Renal cortical epithelial cell (primary cell): ENCODE data around the gene ABRACL. TPM values are rescaled to one million over a fixed set of nuclear protein-coding genes. Genes with fewer than 3 reads are reported as not detected.
"Not testable (repeated sequence)": the region's sequence is repeated elsewhere in the genome, so short reads cannot be mapped to it uniquely, and the experiment has no call there.

Experiments
- DNase-seq: peaks from one replicate; pipeline ENCODE4 v3.0.0-alpha.2; 2011; ENCODE audit warnings: low read depth
- total RNA-seq: library from RNA; depleted of rRNA; stranded (reverse); fragments of >200 nt; gene quantifications from 2 replicates; pipeline ENCODE4 v1.2.3, GENCODE V29; 2014

The ABRACL gene, protein sequence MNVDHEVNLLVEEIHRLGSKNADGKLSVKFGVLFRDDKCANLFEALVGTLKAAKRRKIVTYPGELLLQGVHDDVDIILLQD
- 44.7 and 148 TPM in 2 replicates for total RNA-seq

DNA sequence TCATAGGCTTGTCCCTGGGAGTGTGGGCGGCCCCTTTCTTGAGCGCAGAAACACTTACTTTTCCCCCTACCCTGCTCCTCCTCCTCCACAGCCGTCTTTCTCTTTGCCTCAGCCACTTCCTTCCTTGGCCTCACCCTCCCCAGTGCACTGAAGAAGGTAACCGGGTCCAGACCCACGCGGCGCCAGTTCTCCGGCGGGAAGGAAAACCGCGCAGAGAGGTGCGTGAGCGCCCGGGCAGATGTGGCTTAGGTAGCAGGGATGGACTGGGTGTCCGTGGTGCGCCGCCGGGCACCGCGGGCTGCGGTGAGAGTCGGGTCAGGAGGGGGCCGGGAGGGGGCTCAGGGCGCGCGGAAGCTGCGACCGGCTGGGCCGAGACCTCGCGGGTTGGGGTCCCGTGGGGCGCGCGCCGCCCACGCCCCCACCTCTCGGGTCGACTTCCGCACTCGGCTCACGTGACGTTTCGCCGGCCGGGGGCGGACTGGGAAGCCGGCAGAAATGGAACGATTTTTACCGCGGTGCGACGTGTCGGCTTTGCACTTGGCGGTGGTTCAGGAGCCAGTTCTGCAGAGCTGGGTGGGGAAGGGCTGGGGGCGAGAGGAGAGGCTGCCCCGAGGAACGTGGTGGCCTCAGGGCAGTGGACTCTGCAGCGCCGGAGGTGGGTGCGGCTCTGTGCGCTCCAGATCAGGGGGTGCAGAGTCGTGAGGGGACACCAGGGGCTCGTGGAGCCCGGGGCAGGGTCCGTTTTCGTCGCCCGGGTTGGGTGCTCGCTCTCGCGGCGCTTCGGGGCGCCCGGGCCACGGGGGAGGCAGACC lies at the start of gene ABRACL:
Gene ABRACL (plus strand): TSS at position 88 of the 812 bp plus-strand sequence. CDS start 5,416 bp downstream, outside the sequence.
- peak; percentile 65 for DNase-seq

DNA sequence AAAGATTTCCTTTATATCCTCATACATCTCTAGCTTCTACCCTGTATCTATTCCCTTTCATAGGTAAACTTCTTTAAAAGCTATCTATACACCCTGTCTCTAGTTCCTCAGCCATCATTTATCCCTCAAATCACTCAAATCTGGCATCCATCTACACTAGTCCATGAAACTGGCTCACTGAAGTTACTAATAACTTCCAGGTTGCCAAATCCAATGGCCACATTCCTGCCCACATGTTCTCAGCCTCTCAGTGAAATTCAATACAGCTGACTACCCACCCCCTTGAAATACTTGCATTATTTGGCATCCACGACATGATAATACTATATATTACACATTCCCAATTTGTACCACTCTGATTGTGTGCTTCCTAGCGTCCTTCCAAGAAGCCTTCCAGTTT lies 49.2 kb upstream of the ABRACL start:
- DNase-seq = no peak

DNA sequence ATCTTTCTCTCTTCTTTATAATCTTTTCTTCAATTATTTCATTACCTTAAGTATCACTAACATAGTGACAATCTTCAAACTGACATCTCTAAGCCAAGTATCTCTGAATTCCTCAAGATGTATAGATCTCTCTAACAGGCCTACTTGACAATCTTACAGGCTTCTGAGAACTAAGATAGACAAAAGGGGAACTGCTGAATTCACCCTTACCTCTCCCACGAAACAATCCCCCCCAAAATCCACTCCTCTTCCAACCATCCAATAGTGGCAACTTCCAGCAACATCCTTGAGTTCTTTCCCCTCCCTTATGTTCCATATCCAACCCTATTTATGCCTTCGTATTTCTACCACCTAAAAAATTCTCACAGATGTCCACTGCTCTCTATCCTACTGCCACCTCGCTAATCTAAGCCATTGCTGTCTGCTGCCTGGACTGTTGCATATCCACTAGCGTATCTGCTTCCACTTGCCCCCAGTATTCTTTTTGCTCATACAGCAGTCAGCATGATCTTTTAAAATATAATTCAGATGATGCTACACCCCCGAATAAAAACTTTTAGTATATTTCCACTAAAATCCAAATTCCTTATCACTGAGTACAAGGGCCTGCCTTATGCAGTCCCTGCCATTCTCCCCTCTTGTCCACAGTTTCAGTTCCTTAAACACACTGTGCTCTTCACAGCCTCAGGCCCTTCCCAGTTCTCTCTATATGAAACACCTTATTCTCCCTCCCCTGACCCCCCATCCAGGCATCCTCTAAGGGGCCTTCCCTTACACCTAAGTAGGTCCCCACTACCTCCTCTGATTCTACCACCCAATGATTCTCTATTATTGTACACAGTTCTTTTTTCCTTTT lies 48.5 kb upstream of the ABRACL start:
- DNase-seq = no peak

DNA sequence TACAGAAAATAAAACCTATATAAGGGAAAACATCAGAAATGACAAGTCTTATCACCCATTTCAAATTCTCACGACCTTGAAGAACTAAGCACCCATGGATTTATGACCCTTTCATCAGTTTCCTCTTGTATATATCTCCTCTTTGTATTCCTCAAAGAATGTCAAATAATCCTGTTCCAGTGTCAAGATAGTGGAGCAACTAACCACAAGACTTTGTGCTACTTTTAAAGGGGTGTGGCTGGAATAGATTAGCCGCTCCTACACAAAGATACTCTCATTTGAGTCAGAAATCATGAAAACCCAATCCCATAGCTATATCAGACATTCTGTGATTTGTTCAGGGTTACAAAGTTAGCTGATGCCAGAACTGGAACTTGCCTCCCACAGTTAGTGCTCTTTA lies 47.1 kb upstream of the ABRACL start:
- DNase-seq = no peak

DNA sequence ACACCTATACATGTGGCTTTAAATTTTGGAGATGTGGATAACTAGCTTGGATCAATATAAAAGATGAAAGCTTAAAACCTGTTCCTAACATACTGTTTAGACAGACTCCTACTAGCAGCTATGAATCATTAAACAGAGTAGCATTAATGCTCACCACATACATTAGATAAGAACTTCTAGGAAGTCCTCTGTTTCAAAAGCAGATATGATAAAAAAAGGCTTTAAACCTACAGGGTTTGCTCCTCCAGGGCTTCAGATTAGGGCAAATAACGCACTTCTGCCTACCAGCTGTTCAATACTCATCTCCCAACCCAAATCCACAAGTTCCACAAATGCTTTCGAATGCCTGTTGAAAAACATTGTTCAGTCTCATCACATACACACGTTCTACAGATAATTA lies 42.0 kb upstream of the ABRACL start:
- DNase-seq = no peak

DNA sequence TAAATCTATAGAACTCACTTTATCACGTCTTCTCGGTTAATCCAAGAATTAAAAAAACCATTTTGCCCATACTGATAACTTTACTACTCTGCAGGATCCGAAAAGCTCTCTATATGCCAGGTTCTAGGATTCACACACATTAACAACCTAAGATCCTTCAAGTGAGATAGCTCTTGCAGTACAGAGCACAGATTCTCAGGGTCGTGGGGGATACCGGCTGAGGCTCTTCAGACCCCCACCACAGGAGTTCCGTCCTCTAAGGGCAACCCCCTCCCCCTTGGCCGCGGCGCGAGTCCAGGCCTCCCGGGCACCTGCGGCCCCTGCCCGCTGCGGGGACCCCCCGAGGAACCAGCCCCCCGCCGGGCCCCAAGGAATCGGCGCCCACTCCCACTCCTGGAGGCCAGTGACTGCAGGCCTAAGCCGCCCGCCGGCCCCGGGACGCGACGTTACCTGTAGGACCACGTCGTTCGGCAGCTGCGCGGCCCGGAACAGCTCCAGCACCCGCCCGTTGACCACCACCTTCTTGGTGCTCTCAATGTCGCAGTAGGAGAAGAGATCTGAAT lies 41.4 kb upstream of the ABRACL start:
- no peak for DNase-seq

DNA sequence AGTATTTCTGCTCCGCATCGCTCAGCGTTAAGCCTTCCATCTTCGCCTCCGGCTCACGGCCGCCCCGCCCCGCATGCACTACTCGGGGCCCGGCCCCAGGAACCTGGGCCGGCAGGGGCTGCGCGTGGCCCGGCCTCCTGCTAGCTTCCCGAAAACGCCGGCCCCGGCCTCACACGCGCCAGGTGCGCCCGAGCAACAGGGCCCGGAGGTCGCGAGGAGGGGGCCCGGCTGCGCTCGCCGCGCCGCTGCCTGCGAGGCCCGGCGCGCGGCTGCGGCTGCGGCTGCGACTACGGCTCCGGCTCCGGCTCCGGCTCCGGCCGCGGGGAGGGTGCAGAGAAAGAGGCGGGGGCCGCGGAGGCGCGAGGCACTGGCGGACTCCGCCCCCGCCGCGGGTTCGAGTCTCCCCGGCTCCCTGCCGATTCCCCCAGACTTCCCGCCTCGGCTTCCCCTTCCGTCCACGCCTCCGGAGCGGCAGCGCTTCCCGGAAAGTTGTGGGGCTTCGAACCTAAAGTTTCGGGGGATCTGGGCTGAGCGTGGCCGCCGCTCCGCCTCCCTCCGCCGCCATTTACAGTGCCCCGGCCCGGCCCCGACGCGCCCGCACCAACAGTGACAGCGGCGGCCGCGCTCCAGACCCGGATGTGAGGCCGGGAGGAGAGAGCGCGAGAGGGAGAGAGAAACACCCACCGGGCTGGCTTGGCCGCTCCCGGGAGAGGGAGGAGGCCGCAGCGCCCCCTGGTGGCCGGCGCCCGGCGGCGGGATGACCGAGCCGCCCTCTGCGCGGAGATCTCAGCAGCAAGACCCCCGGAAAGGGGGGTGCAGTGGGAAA lies 40.7 kb upstream of the ABRACL start, which contains the start of gene REPS1:
Gene REPS1 (minus strand): TSS at position 611 of the 826 bp plus-strand sequence. CDS start 571 bp downstream, at position 40.
- peak; percentile 60 for DNase-seq

DNA sequence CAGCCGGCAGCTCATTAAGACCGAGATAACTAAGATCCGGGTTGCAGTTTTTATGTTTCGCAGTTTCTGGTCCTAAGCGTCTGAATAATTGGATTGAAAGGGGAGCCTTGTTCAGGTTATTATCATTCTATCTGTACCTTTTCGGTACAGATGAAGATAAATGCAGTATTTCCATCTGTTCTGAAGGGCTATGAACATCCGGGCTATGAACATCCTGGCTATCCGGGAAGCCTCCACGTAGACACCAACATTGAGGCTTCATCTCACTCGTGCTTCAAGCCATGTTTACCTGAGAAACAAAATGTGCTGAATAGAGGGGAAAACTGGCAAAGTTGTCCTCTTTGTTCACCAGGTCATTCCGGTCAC lies 40.1 kb upstream of the ABRACL start:
- DNase-seq = no peak

DNA sequence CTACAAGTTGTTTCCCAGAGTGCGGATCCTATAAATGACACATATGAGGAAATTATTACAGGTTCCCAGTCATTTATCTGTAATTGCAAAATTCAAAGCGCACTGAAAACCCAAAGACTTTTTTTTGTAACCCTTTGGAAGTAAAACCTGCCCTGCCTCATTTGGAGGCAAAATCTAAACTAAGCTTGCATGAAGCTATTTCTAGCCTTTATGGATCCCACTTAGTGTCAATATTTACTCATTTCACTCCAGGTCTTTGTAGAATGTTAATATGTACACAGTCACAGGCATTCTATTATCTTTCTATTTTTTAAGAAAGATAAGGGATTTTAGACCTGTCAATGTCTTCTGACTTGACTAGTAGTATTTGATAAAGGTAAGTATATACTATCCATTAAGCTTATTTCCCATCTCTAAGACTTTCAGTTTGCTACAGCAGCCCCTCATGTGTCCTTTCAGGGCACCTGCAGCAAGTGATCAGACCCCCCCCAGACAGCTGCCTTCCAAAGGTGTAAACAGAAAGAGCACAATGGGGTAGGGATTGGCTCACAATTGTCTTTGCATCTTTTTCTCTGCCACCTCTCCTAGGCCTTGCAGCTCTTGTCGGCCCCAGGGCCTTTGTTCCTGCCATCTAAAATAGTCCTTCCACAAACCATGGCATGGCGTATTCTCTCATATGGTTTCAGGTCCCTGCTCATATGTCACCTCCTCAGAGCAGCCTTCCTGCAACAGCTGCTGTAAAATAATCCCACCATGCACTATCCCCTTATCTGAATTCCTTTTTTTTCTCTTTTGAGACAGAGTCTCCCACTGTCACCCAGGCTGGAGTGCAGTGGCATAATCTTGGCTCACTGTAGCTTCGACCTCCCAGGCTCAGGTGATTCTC lies 39.2 kb upstream of the ABRACL start:
- no peak for DNase-seq

DNA sequence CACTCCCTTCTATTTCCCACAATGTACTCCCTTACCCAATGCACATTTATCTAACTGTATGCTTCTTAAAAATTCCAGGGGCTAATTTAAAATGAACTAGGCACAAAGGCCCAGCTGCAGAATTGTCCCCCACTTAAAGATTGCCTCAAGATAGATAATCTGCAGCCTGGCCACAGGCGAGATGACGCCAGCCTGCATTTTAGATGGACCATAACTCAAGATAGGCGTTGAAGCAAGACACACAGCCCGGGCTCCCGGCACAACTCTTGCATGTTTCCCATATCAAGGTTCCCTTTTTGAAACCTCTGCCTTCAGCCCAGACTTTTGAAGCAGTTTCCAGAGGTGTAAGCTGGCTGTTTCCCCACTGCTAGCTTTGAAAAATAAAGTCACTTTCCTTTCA lies 37.3 kb upstream of the ABRACL start:
- DNase-seq = no peak

DNA sequence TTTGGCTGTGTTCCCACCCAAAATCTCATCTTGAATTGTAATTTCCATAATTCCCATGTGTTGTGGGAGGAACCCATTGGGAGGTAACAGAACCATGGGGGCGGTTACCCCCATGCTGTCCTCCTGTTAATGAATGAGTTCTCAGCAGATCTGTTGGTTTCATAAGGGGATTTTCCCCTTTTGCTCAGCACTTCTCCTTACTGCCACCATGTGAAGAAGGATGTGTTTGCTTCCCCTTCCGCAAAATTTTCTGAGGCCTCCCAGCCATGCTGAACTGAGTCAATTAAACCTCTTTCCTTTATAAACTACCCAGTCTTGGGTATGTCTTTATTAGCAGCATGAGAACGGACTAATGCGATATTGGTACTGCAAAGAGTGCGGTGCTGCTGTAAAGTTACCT lies 35.6 kb upstream of the ABRACL start:
- not testable (repeated sequence) for DNase-seq

DNA sequence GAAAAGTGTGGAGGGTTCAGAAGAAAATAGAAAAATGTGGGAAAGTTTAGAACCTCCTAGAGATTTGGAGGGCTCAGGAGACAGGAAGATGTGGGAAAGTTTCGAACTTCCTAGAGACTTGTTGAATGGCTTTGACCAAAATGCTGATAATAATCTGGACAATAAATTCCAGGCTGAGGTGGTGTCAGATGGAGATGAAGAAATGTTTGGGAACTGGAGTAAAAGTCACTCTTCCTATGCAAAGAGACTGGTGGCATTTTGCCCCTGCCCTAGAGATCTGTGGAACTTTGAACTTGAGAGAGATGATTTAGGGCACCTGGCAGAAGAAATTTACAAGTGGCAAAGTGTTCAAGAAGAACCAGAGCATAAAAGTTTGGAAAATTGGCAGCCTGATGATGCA lies 35.1 kb upstream of the ABRACL start:
- not testable (repeated sequence) for DNase-seq

DNA sequence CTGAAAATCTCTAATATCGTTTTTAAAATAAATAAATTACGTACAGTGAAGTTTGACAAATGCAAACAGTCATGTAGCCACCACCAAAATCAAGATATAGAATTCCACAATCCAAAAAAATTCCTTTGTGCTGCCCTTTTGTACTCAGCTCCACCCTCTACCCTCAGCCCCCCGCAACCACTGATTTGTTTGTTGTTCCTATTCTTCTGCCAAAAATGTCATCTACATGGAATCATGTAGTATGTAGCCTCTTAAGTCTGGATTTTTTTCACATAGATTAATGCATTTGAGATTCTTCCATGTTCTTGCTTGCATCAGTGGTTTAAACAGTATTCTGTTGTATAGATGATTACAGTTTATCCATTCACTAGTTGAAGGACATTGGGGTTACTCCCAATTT lies 32.0 kb upstream of the ABRACL start:
- DNase-seq = no peak

DNA sequence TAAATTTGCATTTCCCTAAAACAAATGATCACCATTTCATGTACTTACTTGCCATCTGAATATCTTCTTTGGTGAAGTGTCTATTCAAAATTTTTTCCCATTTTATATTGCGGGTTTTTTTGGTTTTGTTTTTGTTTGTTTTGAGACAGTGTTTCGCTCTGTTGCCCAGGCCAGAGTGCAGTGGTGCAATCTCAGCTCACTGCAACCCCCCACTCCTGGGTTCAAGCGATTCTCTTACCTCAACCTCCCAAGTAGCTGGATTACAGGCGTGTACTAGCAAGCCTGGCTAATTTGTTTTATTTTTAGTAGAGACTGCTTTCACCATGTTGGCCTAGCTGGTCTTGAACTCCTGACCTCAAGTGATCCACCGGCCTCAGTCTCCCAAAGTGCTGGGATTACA lies 31.4 kb upstream of the ABRACL start:
- no peak for DNase-seq

DNA sequence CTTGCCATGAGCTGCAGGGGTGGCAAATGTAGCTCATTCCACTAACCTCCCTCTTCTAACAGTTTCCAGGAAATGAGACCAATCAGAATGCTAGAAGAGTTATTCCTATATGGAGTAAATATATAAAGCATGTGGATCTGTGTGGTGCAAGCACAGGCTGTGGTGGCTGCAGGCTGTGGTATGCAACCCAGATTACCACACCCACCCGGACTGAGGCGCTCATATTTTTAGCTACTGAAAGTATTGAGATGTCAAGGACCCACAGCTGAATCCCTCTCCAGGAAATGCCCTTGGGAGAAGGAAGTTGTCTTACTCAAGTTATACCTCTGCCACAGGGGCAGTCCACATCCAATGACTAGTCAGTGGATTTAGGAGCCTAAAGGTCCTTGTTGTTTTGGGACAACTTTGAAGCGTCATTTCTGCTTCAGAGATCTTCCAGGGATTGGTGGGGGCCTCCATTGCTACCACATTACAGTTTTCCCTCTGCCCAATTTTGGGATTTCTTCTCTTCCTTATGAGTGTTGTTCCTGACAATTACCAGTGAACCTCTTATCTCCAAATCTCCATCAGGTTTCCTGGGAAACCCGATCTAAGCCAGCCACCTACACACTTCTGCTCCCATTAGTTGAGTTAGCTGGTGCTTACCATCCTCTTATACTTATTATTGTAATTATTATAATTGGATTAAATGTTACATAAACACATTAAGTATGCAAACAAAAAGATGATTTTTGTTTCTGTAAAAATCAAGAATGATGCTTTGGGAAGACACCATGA lies 28.4 kb upstream of the ABRACL start:
- no peak for DNase-seq

DNA sequence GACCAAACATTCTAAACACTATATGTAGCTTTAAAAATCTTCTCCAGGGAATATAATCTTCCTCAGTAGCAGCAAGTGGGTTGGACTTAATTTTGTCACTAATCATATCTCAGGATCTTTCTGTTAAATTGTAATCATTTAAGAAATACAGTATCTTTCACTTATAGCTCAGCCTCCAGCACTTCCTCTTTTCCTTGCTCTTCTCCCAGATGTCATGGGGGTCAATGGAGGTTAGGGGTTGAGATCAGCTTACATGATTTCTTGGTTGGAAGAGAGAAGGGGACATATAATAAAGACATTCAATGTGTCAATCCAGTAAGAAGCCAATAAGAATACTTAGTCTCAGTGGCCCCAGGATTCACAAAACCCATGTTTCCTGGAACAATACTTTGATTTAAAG lies 24.8 kb upstream of the ABRACL start:
- no peak for DNase-seq

DNA sequence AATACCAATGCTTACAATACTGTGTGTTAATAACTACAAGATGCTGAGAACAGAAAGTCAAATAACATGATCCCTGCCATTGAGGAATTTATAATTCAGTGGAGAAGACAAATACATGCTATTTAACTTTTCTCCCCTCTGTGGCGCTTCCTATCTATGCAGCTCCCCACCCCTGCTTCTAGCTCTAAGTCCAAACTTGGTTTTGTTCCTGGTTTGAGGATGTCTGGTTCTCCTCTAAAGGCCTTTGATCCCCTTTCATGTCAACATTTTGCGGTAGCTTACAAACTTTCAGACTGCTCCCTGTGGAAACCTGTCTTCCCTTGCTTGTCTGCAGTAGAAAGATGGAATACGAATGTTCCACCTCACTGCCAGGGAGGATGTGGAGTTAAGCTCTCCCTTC lies 22.1 kb upstream of the ABRACL start:
- no peak for DNase-seq

DNA sequence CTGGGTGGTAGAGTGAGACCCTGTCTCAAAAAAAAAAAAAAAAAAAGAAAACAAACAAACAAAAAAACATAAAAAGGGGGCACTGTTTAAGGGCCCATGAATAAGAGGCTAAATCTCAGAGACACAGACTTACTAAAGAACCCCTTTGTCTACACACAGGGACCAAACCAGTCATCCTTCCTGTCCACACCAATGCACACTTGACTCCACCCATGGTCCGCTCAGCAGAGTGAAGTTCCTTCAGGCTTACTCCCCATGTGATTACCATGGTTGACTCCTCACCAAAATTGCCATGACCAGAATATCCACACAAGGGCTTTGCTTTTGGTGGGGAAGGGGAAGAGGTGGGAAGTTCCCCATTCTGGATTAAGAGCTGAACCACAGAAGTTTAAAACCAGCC lies 21.1 kb upstream of the ABRACL start:
- DNase-seq = no peak

DNA sequence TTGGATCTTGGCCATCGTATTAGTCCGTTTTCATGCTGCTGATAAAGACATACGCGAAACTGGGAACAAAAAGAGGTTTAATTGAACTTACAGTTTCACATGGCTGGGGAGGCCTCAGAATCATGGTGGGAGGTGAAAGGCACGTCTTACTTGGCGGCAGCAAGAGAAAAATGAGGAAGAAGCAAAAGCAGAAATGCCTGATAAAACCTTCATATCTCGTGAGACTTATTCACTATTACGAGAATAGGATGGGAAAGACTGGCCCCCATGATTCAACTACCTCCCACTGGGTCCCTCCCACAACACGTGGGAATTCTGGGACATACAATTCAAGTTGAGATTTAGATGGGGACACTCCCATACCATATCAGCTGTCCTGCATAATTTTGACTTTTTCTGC lies 20.4 kb upstream of the ABRACL start:
- no peak for DNase-seq

DNA sequence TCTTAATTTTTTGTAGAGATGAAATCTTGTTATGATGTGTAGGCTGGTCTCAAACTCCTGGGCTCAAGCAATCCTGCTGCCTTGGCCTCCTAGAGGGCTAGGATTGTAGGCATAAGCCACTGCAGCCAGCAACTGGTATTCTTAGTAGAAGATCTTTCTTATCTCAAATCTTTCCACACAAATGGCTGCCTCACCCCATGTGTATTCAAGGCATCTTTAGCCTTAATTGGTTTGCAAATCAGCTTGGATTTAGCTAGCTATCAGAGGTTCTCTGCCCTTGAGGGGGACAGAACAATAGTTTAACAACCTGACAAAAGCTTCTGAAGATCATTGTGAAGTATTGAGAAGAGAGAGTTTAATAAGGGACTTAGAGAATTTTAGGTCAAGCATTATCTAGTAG lies 17.9 kb upstream of the ABRACL start:
- DNase-seq = no peak
